CMK (cell line): ENCODE data around the gene WDPCP.
"Not testable (repeated sequence)": the region's sequence is repeated elsewhere in the genome, so short reads cannot be mapped to it uniquely, and the experiment has no call there.

Source experiments
- DNase-seq: peaks from one replicate; pipeline ENCODE4 v3.0.0-alpha.2; 2010; ENCODE audit warnings: low read depth

WDPCP gene

GRCh38 chr2:63539416-63540162 lies 48.7 kb downstream of the WDPCP start:
- no peak for DNase-seq

GRCh38 chr2:63538390-63538789 lies 49.9 kb downstream of the WDPCP start:
- DNase-seq, result no peak

- DNase-seq, result no peak
These were observed 51.0 kb downstream of the WDPCP start for GRCh38 chr2:63537306-63537705.

- DNase-seq, result no peak
These were observed 57.5 kb downstream of the WDPCP start for GRCh38 chr2:63530704-63531279.

- DNase-seq, result no peak
These were observed 62.4 kb downstream of the WDPCP start for GRCh38 chr2:63525905-63526304.

- DNase-seq, result no peak
These were observed 65.3 kb downstream of the WDPCP start for GRCh38 chr2:63522950-63523349.

GRCh38 chr2:63520793-63521192 lies 67.5 kb downstream of the WDPCP start:
- no peak for DNase-seq

- DNase-seq, result no peak
These were observed 73.5 kb downstream of the WDPCP start for GRCh38 chr2:63514781-63515180.

- no peak for DNase-seq
These were observed 74.0 kb downstream of the WDPCP start for GRCh38 chr2:63514237-63514716.

- DNase-seq, result peak; percentile 26
These were observed 82.0 kb downstream of the WDPCP start for GRCh38 chr2:63506320-63506719.

GRCh38 chr2:63503818-63504217 lies 84.5 kb downstream of the WDPCP start:
- no peak for DNase-seq

GRCh38 chr2:63500398-63500797 lies 87.9 kb downstream of the WDPCP start:
- DNase-seq, result no peak

GRCh38 chr2:63497576-63497975 lies 90.7 kb downstream of the WDPCP start:
- DNase-seq, result no peak

GRCh38 chr2:63494968-63495367 lies 93.3 kb downstream of the WDPCP start:
- no peak for DNase-seq

GRCh38 chr2:63494100-63494499 lies 94.2 kb downstream of the WDPCP start:
- DNase-seq, result no peak

- no peak for DNase-seq
These were observed 100.1 kb downstream of the WDPCP start for GRCh38 chr2:63488118-63488713.

GRCh38 chr2:63486861-63487290 lies 101.4 kb downstream of the WDPCP start:
- DNase-seq, result no peak

- no peak for DNase-seq
These were observed 103.4 kb downstream of the WDPCP start for GRCh38 chr2:63484901-63485300.

- DNase-seq, result no peak
These were observed 103.8 kb downstream of the WDPCP start for GRCh38 chr2:63484481-63484880.

- no peak for DNase-seq
These were observed 110.6 kb downstream of the WDPCP start for GRCh38 chr2:63477686-63478085.

- not testable (repeated sequence) for DNase-seq
These were observed 119.0 kb downstream of the WDPCP start for GRCh38 chr2:63469313-63469712.

GRCh38 chr2:63465633-63466032 lies 122.6 kb downstream of the WDPCP start:
- no peak for DNase-seq

GRCh38 chr2:63463142-63463541 lies 125.1 kb downstream of the WDPCP start:
- no peak for DNase-seq
